ENCODE results near the gene EPN2.

EPN2 gene

DNA sequence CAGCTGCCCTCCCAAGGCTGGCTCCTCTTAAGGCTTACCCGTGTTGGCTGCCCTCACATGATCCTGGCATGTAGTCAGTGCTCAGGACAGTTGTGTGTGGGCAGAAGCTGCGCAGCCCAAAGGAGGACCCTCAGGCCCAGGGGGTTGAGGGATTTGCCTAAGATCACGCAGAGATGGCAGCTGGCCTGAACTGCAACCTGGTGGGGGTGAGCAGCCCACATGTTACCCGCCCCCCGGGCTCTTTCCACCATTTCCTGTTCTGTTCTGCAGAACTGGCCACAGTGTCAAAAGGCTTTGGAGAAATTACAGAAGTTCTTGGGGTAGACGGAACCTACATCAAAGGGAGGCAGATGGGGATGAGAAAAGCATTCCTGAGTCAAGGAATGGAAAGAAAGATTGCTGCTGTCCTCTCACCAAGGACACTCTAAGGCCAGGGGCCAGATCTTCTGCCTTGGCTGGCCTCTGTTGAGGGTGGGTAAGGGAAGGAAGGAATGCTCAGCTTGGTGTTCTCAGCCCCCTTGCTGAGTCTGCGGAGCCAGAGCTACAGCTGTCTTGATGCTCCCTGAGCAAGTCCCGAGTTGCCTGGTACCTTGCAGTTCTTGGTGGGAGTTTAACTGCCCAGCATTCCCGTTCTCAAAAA lies 53.0 kb downstream of the EPN2 start:
- TF ChIP-seq GATA2 (IDR thresholded peaks at IDR 0.05; ENCODE audit: low read depth, low read length), result no peak
- TF ChIP-seq GATA3 (IDR thresholded peaks at IDR 0.05; ENCODE audit: low read depth, low read length), result no peak

DNA sequence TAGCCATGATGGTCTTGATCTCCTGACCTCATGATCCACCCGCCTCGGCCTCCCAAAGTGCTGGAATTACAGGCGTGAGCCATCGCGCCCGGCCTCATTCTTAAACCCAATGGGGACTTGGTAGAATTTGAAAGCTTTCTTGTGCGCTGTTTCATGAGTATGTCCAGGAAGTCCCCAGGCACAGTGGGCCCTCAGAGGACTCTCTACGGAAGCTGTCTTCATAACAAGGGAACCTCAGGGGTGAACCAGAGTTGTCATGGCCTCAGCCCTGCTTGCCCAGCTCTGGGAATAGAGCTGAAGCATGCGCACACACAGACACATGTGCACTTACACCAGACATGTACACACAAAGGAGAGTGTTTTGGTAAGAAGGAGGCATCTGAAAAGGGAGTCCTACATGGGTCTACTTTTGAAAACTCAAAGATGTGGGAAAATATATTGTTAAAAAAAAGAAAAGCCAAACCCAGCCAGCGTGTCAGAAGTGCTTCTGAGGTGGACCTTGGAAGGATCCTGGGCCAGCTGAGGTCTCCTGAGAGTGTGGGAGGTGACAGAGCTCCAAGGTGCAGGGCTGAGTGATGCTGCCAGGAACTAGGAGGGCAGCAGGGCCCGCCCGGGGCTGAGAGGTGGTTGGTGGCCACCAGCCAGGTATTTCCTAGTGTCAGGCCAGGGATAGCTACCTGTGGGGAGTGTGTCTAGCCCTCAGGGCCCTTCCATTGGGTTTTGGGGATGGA lies 54.6 kb downstream of the EPN2 start:
- TF ChIP-seq GATA2 (IDR thresholded peaks at IDR 0.05; ENCODE audit: low read depth, low read length) (no peak), GATA3 (IDR thresholded peaks at IDR 0.05; ENCODE audit: low read depth, low read length) (no peak)

- no peak for TF ChIP-seq GATA3 (IDR thresholded peaks at IDR 0.05; ENCODE audit: low read depth, low read length)
- no peak for TF ChIP-seq GATA2 (IDR thresholded peaks at IDR 0.05; ENCODE audit: low read depth, low read length)
These were observed 55.2 kb downstream of the EPN2 start for GRCh38 chr17:19292377-19292711.

- TF ChIP-seq GATA3 (IDR thresholded peaks at IDR 0.05; ENCODE audit: low read depth, low read length) (no peak), GATA2 (IDR thresholded peaks at IDR 0.05; ENCODE audit: low read depth, low read length) (no peak)
These were observed 57.3 kb downstream of the EPN2 start for GRCh38 chr17:19294443-19294842.

DNA sequence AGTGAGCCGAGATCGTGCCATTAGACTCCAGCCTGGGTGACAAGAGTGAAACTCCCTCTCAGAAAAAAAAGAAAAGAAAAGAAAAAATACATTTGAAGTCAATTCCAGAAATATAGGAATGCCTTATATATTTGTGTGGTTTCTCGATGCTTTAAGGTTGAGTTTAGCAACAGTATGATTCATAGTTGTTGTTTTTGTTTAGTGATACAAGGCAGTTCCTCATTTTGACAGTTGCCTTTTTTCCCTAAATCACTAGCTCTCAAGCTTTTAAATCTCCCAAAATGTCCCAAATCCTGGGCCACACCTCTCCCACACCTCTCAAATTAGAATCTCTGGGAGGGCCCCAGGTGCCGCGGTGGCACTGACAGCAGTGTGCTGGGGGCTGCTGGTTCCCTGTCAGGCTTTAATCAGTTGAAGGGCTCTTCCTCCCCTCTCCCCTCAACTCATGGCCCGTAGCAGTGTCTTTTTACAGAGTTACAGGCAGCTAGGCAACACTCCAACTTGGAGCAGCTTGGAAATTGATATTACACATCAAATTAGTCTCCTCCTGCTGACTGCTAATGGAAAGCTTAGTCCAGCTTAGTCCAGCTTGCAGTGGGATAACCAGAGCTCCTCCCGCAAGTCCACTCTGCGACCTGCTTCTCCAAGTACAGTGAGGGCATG lies 58.4 kb downstream of the EPN2 start:
- TF ChIP-seq GATA3 (IDR thresholded peaks at IDR 0.05; ENCODE audit: low read depth, low read length), result no peak
- no peak for TF ChIP-seq GATA2 (IDR thresholded peaks at IDR 0.05; ENCODE audit: low read depth, low read length)

DNA sequence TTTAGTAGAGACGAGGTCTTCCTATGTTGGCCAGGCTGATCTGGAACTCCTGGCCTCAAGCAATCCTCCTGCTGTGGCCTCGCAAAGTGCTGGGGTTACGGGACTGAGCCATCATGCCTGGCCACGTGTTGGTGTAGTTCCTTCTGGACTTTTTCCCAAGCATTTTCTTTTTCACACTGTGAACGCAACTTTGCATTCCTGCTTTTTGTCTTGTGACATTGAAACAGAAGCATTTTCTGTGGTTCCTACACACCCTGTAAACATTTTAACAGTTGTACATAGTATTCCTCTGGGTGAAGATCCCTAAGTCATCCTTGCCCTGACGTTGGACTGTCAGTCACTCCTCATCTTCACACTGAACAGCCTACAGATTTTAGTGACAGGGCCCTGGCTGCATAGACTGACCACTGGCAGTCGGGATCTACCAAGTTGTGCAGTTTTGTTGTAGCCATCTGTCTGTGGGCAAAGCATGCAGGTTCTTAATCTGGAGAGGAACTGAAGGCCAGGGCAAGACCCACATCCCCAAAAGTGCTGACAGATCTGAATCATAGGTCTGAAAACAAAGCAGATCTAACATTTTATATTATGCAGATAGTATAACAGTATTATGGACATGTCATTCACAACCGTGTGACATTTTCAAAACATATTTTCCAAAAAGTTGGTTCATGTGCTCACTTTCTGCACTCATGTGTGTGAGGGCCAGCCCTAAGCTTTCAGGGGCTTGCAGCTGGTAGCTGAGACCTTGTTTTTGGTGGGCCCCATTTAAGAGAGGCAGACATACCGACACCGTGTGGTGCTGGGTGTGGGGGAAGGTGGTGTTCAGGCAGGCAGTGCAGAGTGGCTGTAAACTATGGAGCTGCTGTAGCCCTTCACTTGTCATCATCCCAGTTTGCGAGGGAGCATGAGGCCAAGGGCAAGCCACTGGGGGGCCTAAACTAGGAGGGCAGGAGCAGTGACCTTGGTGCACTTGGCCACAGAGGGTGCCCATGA lies 59.9 kb downstream of the EPN2 start:
- TF ChIP-seq GATA3 (IDR thresholded peaks at IDR 0.05; ENCODE audit: low read depth, low read length) (no peak), GATA2 (IDR thresholded peaks at IDR 0.05; ENCODE audit: low read depth, low read length) (no peak)

- TF ChIP-seq GATA2 (IDR thresholded peaks at IDR 0.05; ENCODE audit: low read depth, low read length) (no peak), GATA3 (IDR thresholded peaks at IDR 0.05; ENCODE audit: low read depth, low read length) (no peak)
These were observed 61.5 kb downstream of the EPN2 start for GRCh38 chr17:19298569-19299213.

GRCh38 chr17:19299214-19299747 lies 62.1 kb downstream of the EPN2 start:
- no peak for TF ChIP-seq GATA3 (IDR thresholded peaks at IDR 0.05; ENCODE audit: low read depth, low read length)

- no peak for TF ChIP-seq GATA3 (IDR thresholded peaks at IDR 0.05; ENCODE audit: low read depth, low read length)
- no peak for TF ChIP-seq GATA2 (IDR thresholded peaks at IDR 0.05; ENCODE audit: low read depth, low read length)
These were observed 62.7 kb downstream of the EPN2 start for GRCh38 chr17:19299866-19300265.

GRCh38 chr17:19301274-19301951 lies 64.2 kb downstream of the EPN2 start:
- TF ChIP-seq GATA2 (IDR thresholded peaks at IDR 0.05; ENCODE audit: low read depth, low read length) (no peak), GATA3 (IDR thresholded peaks at IDR 0.05; ENCODE audit: low read depth, low read length) (no peak)

DNA sequence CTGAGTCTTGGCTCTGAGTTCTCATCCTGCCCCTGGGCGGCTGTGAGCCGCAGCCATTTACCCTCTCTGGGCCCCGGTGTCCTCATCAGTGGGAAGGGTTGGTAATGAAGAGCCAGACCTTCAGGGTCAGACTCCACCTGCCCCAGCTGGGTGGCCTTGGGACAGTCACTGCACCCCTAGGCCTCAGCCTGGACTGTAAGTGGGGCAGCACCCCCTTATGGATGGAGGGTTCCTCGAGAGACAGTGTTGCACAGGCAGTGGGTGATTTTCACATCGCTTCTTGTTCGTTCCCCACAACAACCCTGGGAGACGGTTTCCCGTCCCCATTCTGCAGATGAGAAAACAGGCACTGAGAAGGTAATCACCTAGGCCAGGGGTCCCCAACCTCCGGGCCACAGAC lies 64.8 kb downstream of the EPN2 start:
- TF ChIP-seq GATA2 (IDR thresholded peaks at IDR 0.05; ENCODE audit: low read depth, low read length) (no peak), GATA3 (IDR thresholded peaks at IDR 0.05; ENCODE audit: low read depth, low read length) (no peak)

DNA sequence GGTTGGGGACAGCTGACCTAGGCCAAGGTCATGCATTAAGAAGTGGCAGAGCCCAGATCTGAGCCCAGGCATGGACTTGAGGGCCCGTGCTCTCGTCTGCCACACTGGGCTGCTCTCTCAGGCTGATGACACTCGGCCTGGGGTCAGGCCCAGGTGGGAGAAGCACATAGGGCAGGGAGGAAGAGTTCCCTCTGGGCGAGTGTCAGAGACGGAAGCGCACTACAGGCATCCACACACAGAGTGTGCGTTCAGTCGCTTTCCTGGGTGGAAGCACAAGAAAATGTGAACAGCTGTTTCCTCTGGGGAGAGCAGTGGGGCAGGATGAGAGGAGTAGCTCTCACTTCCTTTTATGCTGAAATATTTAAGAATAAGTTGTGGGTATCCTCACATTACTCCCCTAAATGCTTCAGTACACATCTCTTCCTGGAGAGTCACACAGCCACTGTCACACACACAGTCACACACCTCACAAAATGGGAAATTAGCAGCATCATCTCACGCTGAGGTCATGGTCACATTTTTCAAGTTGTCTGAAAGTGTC lies 65.7 kb downstream of the EPN2 start:
- TF ChIP-seq GATA2 (IDR thresholded peaks at IDR 0.05; ENCODE audit: low read depth, low read length), result no peak
- TF ChIP-seq GATA3 (IDR thresholded peaks at IDR 0.05; ENCODE audit: low read depth, low read length), result no peak
